GM18867 (cell line): Measurements from ENCODE around the gene KCNQ1.

Experiments used
- ATAC-seq: cut with Tn5 transposase; IDR thresholded peaks from one replicate; pipeline ENCODE4 v1.9.1; 2021; ENCODE audit warnings: mild to moderate bottlenecking, moderate library complexity; ENCODE audit not compliant: unreplicated experiment

Gene KCNQ1

GRCh38 chr11:2443406-2443805 lies 1.4 kb upstream of the KCNQ1 start:
- ATAC-seq, result no peak

- ATAC-seq, result no peak
Observed at GRCh38 chr11:2443881-2444820, 657 bp upstream of the KCNQ1 start, which contains the start of gene TRPM5. Gene TRPM5, minus strand, starts transcription at chr11:2444514. Its CDS starts 21,478 bp downstream, at chr11:2423036.

GRCh38 chr11:2445746-2446551 lies 1.1 kb downstream of the KCNQ1 start:
- no peak for ATAC-seq

- no peak for ATAC-seq
Observed at GRCh38 chr11:2446590-2447252, 1.9 kb downstream of the KCNQ1 start.

- ATAC-seq, result no peak
Observed at GRCh38 chr11:2447253-2447950, 2.6 kb downstream of the KCNQ1 start.

- no peak for ATAC-seq
Observed at GRCh38 chr11:2447951-2448650, 3.3 kb downstream of the KCNQ1 start.

- no peak for ATAC-seq
Observed at GRCh38 chr11:2448661-2449547, 4.1 kb downstream of the KCNQ1 start.

- no peak for ATAC-seq
Observed at GRCh38 chr11:2449548-2450320, 4.9 kb downstream of the KCNQ1 start.

GRCh38 chr11:2450321-2451041 lies 5.7 kb downstream of the KCNQ1 start:
- no peak for ATAC-seq

- ATAC-seq, result no peak
Observed at GRCh38 chr11:2451336-2451735, 6.5 kb downstream of the KCNQ1 start.

GRCh38 chr11:2451916-2452315 lies 7.1 kb downstream of the KCNQ1 start:
- no peak for ATAC-seq

GRCh38 chr11:2452321-2453012 lies 7.7 kb downstream of the KCNQ1 start:
- ATAC-seq, result no peak

GRCh38 chr11:2453436-2453835 lies 8.6 kb downstream of the KCNQ1 start:
- no peak for ATAC-seq

GRCh38 chr11:2458321-2458720 lies 13.5 kb downstream of the KCNQ1 start:
- ATAC-seq, result no peak

GRCh38 chr11:2459016-2459725 lies 14.4 kb downstream of the KCNQ1 start:
- ATAC-seq, result no peak

GRCh38 chr11:2459796-2460531 lies 15.2 kb downstream of the KCNQ1 start:
- ATAC-seq, result no peak
